ENCODE results near the gene MLX. TPM values are rescaled to one million over a fixed set of nuclear protein-coding genes. Genes with fewer than 3 reads are reported as not detected.
A peak's percentile ranks its signal among the peaks of the same experiment; 100 is the strongest.

MLX gene
- total and polyA plus RNA-seq, 10 of the 15 experiments (the other 5 are each of a cell fraction or from before 2014, with no cell fraction given), result 34.4 to 65.0 (median 44.4) TPM

DNA sequence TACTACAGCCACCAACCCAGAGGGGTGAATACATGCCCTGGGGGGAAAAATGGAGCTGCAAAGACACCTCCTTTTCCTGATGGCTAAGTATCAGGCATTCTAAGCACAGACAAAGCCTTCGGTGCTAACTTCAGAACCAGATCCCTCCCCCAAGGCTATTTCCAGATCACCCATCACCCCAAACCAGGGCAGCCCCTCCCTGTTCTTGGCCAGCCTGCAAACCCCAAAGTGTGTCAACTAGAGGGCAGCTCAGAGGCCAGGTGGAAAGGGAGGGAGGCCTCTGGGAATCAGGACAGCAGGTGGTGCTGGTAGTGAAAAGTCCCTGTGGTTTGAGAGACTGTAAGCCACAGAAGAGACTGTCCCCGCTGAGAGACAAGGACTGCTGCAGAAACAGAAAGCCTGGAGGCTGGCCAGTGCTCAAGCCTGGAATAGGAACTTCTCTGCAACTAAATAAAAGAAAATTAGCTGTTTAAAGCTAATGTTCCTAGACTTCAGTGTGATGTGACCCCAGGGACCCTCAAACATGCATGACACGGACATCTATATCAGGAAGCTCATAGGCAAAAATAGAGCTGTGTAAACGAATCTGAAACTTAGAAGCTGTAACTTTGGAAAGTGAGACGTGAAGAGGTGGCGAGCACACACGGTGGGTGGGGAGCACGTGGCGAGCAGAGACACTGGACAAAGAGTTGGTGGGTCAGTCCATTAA, 51.7 kb downstream of the MLX start (continued):
- TF ChIP-seq, protein P1, sequence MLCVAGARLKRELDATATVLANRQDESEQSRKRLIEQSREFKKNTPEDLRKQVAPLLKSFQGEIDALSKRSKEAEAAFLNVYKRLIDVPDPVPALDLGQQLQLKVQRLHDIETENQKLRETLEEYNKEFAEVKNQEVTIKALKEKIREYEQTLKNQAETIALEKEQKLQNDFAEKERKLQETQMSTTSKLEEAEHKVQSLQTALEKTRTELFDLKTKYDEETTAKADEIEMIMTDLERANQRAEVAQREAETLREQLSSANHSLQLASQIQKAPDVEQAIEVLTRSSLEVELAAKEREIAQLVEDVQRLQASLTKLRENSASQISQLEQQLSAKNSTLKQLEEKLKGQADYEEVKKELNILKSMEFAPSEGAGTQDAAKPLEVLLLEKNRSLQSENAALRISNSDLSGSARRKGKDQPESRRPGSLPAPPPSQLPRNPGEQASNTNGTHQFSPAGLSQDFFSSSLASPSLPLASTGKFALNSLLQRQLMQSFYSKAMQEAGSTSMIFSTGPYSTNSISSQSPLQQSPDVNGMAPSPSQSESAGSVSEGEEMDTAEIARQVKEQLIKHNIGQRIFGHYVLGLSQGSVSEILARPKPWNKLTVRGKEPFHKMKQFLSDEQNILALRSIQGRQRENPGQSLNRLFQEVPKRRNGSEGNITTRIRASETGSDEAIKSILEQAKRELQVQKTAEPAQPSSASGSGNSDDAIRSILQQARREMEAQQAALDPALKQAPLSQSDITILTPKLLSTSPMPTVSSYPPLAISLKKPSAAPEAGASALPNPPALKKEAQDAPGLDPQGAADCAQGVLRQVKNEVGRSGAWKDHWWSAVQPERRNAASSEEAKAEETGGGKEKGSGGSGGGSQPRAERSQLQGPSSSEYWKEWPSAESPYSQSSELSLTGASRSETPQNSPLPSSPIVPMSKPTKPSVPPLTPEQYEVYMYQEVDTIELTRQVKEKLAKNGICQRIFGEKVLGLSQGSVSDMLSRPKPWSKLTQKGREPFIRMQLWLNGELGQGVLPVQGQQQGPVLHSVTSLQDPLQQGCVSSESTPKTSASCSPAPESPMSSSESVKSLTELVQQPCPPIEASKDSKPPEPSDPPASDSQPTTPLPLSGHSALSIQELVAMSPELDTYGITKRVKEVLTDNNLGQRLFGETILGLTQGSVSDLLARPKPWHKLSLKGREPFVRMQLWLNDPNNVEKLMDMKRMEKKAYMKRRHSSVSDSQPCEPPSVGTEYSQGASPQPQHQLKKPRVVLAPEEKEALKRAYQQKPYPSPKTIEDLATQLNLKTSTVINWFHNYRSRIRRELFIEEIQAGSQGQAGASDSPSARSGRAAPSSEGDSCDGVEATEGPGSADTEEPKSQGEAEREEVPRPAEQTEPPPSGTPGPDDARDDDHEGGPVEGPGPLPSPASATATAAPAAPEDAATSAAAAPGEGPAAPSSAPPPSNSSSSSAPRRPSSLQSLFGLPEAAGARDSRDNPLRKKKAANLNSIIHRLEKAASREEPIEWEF (IDR thresholded peaks at IDR 0.05; ENCODE audit: insufficient replicate concordance, low read depth, low read length), result no peak
- TF ChIP-seq SRF (IDR thresholded peaks at IDR 0.05; ENCODE audit: low read depth in 2 of 2, low read length in 2 of 2) (no peak), IRF4 (IDR thresholded peaks at IDR 0.05; ENCODE audit: low read depth, low read length) (peak; percentile 67), HDAC2 (IDR thresholded peaks at IDR 0.05) (no peak), PAX5 (IDR thresholded peaks at IDR 0.05; ENCODE audit: borderline replicate concordance, low read depth, low read length) (peak; percentile 70; the same call in 1 of the 2 replicates), RBBP5 (conservative IDR thresholded peaks at IDR 0.05) (no peak), IKZF2 (IDR thresholded peaks at IDR 0.05) (peak; percentile 99), BHLHE40 (IDR thresholded peaks at IDR 0.05; ENCODE audit: borderline replicate concordance in 1 of 2, low read depth in 2 of 2, low read length in 1 of 2) (peak; percentile 91 to 93), SREBF2 (IDR thresholded peaks at IDR 0.05; ENCODE audit: low read length) (no peak), ASH2L (IDR thresholded peaks at IDR 0.05; ENCODE audit: borderline replicate concordance, low read depth) (peak; percentile 92; the same call in 1 of the 2 replicates), BACH1 (IDR thresholded peaks at IDR 0.05; ENCODE audit: borderline replicate concordance) (peak; percentile 36; the same call in 1 of the 2 replicates), MEF2B (IDR thresholded peaks at IDR 0.05; ENCODE audit: partially characterized antibody, poor library complexity, severe bottlenecking) (peak; percentile 94), NFXL1 (IDR thresholded peaks at IDR 0.05; ENCODE audit: borderline replicate concordance) (no peak), ETV6 (conservative IDR thresholded peaks at IDR 0.05 in 1 of 2, IDR thresholded peaks at IDR 0.05 in 1 of 2; ENCODE audit: borderline replicate concordance in 1 of 2, low read depth in 1 of 2) (peak in 1 of 2 experiments; percentile 74; a peak in 2 of 4 replicates), TBL1XR1 (IDR thresholded peaks at IDR 0.05; ENCODE audit: low read depth, low read length) (peak; percentile 95), SREBF1 (IDR thresholded peaks at IDR 0.05; ENCODE audit: low read length) (no peak), FOXK2 (IDR thresholded peaks at IDR 0.05) (no peak), TARDBP (IDR thresholded peaks at IDR 0.05; ENCODE audit: borderline replicate concordance) (peak; percentile 80), CHD2 (IDR thresholded peaks at IDR 0.05; ENCODE audit: borderline replicate concordance, low read depth, low read length) (peak; percentile 78), CREB1 (IDR thresholded peaks at IDR 0.05; ENCODE audit: low read depth) (0 out of 2 replicates have a peak, but pooled peaks have one; percentile 12)
- TF ChIP-seq, protein P2, sequence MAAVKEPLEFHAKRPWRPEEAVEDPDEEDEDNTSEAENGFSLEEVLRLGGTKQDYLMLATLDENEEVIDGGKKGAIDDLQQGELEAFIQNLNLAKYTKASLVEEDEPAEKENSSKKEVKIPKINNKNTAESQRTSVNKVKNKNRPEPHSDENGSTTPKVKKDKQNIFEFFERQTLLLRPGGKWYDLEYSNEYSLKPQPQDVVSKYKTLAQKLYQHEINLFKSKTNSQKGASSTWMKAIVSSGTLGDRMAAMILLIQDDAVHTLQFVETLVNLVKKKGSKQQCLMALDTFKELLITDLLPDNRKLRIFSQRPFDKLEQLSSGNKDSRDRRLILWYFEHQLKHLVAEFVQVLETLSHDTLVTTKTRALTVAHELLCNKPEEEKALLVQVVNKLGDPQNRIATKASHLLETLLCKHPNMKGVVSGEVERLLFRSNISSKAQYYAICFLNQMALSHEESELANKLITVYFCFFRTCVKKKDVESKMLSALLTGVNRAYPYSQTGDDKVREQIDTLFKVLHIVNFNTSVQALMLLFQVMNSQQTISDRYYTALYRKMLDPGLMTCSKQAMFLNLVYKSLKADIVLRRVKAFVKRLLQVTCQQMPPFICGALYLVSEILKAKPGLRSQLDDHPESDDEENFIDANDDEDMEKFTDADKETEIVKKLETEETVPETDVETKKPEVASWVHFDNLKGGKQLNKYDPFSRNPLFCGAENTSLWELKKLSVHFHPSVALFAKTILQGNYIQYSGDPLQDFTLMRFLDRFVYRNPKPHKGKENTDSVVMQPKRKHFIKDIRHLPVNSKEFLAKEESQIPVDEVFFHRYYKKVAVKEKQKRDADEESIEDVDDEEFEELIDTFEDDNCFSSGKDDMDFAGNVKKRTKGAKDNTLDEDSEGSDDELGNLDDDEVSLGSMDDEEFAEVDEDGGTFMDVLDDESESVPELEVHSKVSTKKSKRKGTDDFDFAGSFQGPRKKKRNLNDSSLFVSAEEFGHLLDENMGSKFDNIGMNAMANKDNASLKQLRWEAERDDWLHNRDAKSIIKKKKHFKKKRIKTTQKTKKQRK (IDR thresholded peaks at IDR 0.05; ENCODE audit: low read depth, low read length), result no peak
- TF ChIP-seq, protein P3, sequence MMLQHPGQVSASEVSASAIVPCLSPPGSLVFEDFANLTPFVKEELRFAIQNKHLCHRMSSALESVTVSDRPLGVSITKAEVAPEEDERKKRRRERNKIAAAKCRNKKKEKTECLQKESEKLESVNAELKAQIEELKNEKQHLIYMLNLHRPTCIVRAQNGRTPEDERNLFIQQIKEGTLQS (IDR thresholded peaks at IDR 0.05; ENCODE audit: borderline replicate concordance, extremely low read depth, low read depth, low read length), result no peak
